Astrocyte of the spinal cord (primary cell): ENCODE data around the gene ZFPM1.

Source experiments
- DNase-seq: peaks from one replicate; pipeline ENCODE4 v3.0.0; 2011; ENCODE audit warnings: low read depth, low spot score
- H3K4me3 ChIP-seq: 2 replicates; pipeline ENCODE4 v1.5.1; 2011; ENCODE audit warnings: low read depth, mild to moderate bottlenecking, low read length, moderate library complexity
- in situ Hi-C: cut with HindIII; loops from 2 replicates; pipeline ENCODE4 v1.10.0; 2017; ENCODE audit warnings: low sequenced_read_pairs
- TF ChIP-seq, protein P1 (sequence below): IDR thresholded peaks from 2 replicates; pipeline ENCODE4 v1.5.1; 2012; ENCODE audit warnings: low read depth, mild to moderate bottlenecking, low read length, inconsistent platforms

Gene ZFPM1

GRCh38 chr16:88569985-88570690, 117.1 kb downstream of the ZFPM1 start, which contains the start of gene ZC3H18:
ZC3H18 (plus strand) TSS chr16:88570403; CDS start chr16:88577124, 6,721 bp downstream.
- TF ChIP-seq, protein P1, sequence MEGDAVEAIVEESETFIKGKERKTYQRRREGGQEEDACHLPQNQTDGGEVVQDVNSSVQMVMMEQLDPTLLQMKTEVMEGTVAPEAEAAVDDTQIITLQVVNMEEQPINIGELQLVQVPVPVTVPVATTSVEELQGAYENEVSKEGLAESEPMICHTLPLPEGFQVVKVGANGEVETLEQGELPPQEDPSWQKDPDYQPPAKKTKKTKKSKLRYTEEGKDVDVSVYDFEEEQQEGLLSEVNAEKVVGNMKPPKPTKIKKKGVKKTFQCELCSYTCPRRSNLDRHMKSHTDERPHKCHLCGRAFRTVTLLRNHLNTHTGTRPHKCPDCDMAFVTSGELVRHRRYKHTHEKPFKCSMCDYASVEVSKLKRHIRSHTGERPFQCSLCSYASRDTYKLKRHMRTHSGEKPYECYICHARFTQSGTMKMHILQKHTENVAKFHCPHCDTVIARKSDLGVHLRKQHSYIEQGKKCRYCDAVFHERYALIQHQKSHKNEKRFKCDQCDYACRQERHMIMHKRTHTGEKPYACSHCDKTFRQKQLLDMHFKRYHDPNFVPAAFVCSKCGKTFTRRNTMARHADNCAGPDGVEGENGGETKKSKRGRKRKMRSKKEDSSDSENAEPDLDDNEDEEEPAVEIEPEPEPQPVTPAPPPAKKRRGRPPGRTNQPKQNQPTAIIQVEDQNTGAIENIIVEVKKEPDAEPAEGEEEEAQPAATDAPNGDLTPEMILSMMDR, result no peak
- DNase-seq, result peak; percentile 96
- in situ Hi-C loops, result no loop called here
- peak within 1 kb of the TSS; percentile 75 for H3K4me3 ChIP-seq

DNA sequence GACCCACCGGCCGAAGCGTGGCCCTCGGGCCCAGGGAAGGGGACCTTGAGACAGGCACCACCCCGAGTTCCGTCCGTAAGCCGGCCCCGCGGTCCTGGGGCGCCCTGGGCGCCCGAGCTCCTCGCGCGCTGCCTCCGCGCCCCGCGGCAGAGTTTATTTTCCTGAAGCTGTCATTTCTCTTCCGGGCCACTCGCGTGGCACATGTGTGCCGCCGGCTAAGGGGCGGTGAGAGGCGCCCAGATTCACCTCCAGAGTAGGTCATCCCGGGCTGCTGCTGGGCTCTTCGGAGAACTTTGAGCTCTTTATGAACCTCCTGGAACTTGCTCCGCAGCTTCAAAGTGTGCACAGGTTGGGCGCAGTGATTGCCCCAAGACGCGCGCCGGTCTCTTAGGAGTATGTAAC, 117.6 kb downstream of the ZFPM1 start:
- TF ChIP-seq, protein P1, result no peak
- in situ Hi-C loops, result no loop called here
- DNase-seq, result peak; percentile 2
- H3K4me3 ChIP-seq, result peak overlapping the region; percentile 75

GRCh38 chr16:88575251-88575650, 122.2 kb downstream of the ZFPM1 start:
- no peak for DNase-seq
- TF ChIP-seq, protein P1, result no peak
- H3K4me3 ChIP-seq, result no peak overlapping the region
- in situ Hi-C loops, result no loop called here

DNA sequence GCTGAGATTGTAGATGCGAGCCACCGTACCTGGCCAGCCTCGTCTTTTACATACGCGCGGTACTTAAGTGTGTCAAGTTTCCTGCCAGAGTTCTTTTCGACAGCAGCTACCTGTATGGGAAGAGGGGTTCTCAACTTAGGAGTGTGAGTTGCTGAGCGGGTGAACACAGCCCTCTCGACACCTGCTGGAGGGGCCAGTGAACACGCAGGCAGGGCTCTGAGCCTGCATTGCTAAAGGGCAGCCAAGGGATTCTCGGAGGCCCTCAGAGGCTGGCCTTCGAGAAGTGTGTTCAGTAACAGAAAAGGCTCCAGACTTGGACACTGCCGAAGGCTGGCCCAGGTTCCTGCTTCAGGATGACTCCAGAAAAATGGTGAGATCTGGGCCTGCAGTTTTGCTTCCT, 123.2 kb downstream of the ZFPM1 start:
- H3K4me3 ChIP-seq, result no peak overlapping the region
- in situ Hi-C loops, result no loop called here
- no peak for DNase-seq
- TF ChIP-seq, protein P1, result no peak

DNA sequence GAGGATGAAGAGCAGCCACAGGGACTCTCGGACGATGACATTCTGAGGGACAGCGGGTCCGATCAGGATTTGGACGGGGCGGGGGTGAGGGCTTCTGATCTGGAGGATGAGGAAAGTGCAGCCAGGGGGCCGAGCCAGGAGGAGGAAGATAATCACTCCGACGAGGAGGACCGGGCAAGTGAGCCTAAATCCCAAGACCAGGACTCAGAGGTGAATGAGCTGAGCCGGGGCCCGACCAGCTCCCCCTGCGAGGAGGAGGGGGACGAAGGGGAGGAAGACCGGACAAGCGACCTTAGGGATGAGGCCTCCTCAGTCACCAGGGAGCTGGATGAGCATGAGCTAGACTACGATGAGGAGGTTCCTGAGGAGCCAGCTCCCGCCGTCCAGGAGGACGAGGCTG, 124.1 kb downstream of the ZFPM1 start:
- H3K4me3 ChIP-seq, result no peak overlapping the region
- DNase-seq, result no peak
- TF ChIP-seq, protein P1, result no peak
- in situ Hi-C loops, result no loop called here

DNA sequence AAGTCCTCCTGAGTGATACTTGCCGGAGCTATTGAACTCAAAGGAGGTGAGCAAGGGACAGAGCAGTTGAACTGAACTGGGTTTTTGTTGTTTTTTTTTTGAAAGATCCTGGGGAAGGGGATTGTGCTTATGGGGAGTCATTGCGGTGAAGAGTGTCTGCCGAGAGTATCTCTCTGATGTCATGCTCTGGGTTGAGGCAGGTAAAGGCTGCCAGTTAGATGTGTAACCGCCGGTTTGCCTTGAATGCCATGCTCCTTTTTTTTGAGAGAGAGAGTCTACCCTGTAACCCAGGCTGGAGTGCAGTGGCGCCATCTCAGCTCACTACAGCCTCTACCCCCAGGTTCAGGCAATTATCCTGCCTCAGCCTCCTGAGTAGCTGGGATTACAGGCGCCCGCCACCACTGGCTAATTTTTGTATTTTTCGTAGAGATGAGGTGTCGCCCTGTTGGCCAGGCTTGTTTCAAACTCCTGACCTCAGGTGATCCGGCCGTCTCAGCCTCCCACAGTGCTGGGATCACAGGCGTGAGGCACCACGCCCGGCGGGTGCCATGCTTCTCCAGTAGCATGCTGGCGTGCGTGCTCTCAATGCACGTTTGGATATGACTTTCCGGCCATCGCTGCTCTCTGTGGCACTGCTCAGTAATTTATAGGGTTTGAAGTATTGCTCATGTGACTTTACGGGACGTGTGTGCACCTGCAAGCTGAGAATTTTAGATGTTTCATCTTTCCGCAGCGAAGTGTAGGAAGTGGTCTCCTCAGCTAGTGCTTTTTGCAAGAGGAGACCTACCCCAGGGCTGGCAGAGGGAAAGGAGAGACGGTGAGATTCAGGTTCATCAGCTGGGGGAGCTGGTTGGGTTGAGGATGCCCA, 125.6 kb downstream of the ZFPM1 start:
- no peak for DNase-seq
- in situ Hi-C loops, result no loop called here

More for the DNA sequence above, 125.6 kb downstream of the ZFPM1 start:
- H3K4me3 ChIP-seq, result no peak overlapping the region
- TF ChIP-seq, protein P1, result no peak
